ENCODE measurements around the gene CFAP65. TPM values are rescaled to one million over a fixed set of nuclear protein-coding genes. Genes with fewer than 3 reads are reported as not detected.

CFAP65 gene
- total RNA-seq, 1 experiment from 2014 or later = 0.52 TPM

GRCh38 chr2:219054956-219055903, 13.9 kb upstream of the CFAP65 start:
- POLR2A ChIA-PET = no interaction called here

More at GRCh38 chr2:219054956-219055903, 13.9 kb upstream of the CFAP65 start:
- H3K27me3 ChIP-seq (ENCODE audit: insufficient read depth, low read length) = no peaks in the 10 kb centered on the region; the same call in 1 of the 2 replicates
- no peak for DNase-seq (ENCODE audit: low read depth, low spot score)
- CTCF ChIA-PET = interaction anchor here (1.0 to 1.3 kb wide), 2 partner anchors 53 to 64 kb away, joined by 4 to 6 read pairs; no protein-coding TSS in a partner anchor
- RAD21 ChIA-PET (ENCODE audit: low non-redundant PET in 1 of 2, low total read pairs in 2 of 2, uncharacterized antibody in 2 of 2, unreplicated experiment in 2 of 2) = no interaction called here
- H3K79me2 ChIP-seq (ENCODE audit: insufficient read depth, low read length) = no peaks in the 10 kb centered on the region
- H3K9me3 ChIP-seq (ENCODE audit: control insufficient read depth in 1 of 2, insufficient read depth in 1 of 2, low read depth in 1 of 2, low read length in 2 of 2) = no peaks in the 10 kb centered on the region
- ATAC-seq = no peak
- no TSS peak for BruUV-seq (replicated peaks)
- no peaks in the 10 kb centered on the region for H4K20me1 ChIP-seq (ENCODE audit: insufficient read depth)
- no peak overlapping the region for H3K9ac ChIP-seq (ENCODE audit: low read length)
- H3K4me1 ChIP-seq (ENCODE audit: control insufficient read depth in 1 of 2, insufficient read depth in 2 of 2, low read length in 2 of 2) = no peaks in the 10 kb centered on the region
- TF ChIP-seq CBX3 (IDR thresholded peaks at IDR 0.05; ENCODE audit: low read depth) = no peak
- no peak for TF ChIP-seq MAX (IDR thresholded peaks at IDR 0.05)
- TF ChIP-seq TCF7L2 (IDR thresholded peaks at IDR 0.05; ENCODE audit: borderline replicate concordance, extremely low read depth, insufficient read depth, insufficient read length) = no peak
- TF ChIP-seq ATF3 (IDR thresholded peaks at IDR 0.05) = no peak
- TF ChIP-seq CTCF (IDR thresholded peaks at IDR 0.05 in 2 of 3, conservative IDR thresholded peaks at IDR 0.05 in 1 of 3; ENCODE audit: borderline replicate concordance in 1 of 3, insufficient read depth in 1 of 3, low read depth in 2 of 3, low read length in 2 of 3) = no peak
- TF ChIP-seq POLR2A (IDR thresholded peaks at IDR 0.05; ENCODE audit: borderline replicate concordance, extremely low read depth, insufficient read depth, insufficient read length) = no peak
- no peak for TF ChIP-seq RAD21 (IDR thresholded peaks at IDR 0.05; ENCODE audit: low read depth)
- no peak for TF ChIP-seq ELF1 (IDR thresholded peaks at IDR 0.05; ENCODE audit: borderline replicate concordance, low read depth)
- no peak for TF ChIP-seq EZH2phosphoT487 (IDR thresholded peaks at IDR 0.05; ENCODE audit: borderline replicate concordance)
- TF ChIP-seq ZFX (IDR thresholded peaks at IDR 0.05) = no peak
- no peak for TF ChIP-seq EGR1 (IDR thresholded peaks at IDR 0.05; ENCODE audit: low read depth)
- TF ChIP-seq SP1 (IDR thresholded peaks at IDR 0.05; ENCODE audit: low read depth) = no peak
- no peak for TF ChIP-seq FOSL1 (IDR thresholded peaks at IDR 0.05; ENCODE audit: low read depth)
- no peak for TF ChIP-seq YY1 (IDR thresholded peaks at IDR 0.05; ENCODE audit: extremely low read depth, insufficient replicate concordance, low read depth, low read length)
- TF ChIP-seq SRF (IDR thresholded peaks at IDR 0.05; ENCODE audit: low read depth) = no peak
- no peak for TF ChIP-seq ZNF274 (IDR thresholded peaks at IDR 0.05; ENCODE audit: low read depth, low read length)
- no peak overlapping the region for H3K27ac ChIP-seq (ENCODE audit: low read depth, low read length)
- no peaks in the 10 kb centered on the region for H3K36me3 ChIP-seq (ENCODE audit: control insufficient read depth in 1 of 2, insufficient read depth in 2 of 2, low read length in 2 of 2)
- intact Hi-C loops (cut with micrococcal nuclease) = loop anchor here (5.0 kb wide), 1 partner anchor 242 kb away; no protein-coding TSS in a partner anchor
- no peaks in the 10 kb centered on the region for H3K9me2 ChIP-seq (ENCODE audit: insufficient read depth)
- H3K4me3 ChIP-seq (replicated peaks in 1 of 2; ENCODE audit: low read depth in 1 of 2, low read length in 2 of 2) = no peak overlapping the region
- H2AFZ ChIP-seq (ENCODE audit: low read depth, low read length, poor library complexity, severe bottlenecking) = no peak overlapping the region
- no peak overlapping the region for H3K4me2 ChIP-seq (ENCODE audit: low read length)
